GM18868 (cell line): ENCODE data around the gene PTPRN2.
"Not testable (repeated sequence)": the region's sequence is repeated elsewhere in the genome, so short reads cannot be mapped to it uniquely, and the experiment has no call there.

Experiments
- ATAC-seq: cut with Tn5 transposase; IDR thresholded peaks from one replicate; pipeline ENCODE4 v1.9.1; 2021; ENCODE audit warnings: mild to moderate bottlenecking, moderate library complexity; ENCODE audit not compliant: unreplicated experiment

PTPRN2 gene

DNA sequence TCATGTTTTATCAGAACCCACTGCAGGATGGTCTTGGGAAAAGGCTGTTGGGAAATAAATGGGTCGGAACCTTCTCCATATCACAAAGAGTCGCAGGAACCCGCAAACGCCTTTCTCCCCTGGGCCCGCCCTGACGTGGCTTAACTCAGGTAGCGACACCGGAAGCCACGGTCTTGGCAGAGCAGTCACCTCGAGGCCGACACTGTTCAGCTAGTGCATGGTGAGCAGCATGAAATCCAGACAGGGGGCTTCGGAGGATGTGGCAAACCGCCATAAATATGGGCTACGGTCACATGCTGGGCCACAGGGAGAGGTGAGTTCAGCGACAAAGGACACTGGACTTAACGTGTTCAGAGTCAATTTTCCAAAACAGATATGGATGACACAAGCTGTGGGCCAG lies 421.9 kb downstream of the PTPRN2 start:
- no peak for ATAC-seq

DNA sequence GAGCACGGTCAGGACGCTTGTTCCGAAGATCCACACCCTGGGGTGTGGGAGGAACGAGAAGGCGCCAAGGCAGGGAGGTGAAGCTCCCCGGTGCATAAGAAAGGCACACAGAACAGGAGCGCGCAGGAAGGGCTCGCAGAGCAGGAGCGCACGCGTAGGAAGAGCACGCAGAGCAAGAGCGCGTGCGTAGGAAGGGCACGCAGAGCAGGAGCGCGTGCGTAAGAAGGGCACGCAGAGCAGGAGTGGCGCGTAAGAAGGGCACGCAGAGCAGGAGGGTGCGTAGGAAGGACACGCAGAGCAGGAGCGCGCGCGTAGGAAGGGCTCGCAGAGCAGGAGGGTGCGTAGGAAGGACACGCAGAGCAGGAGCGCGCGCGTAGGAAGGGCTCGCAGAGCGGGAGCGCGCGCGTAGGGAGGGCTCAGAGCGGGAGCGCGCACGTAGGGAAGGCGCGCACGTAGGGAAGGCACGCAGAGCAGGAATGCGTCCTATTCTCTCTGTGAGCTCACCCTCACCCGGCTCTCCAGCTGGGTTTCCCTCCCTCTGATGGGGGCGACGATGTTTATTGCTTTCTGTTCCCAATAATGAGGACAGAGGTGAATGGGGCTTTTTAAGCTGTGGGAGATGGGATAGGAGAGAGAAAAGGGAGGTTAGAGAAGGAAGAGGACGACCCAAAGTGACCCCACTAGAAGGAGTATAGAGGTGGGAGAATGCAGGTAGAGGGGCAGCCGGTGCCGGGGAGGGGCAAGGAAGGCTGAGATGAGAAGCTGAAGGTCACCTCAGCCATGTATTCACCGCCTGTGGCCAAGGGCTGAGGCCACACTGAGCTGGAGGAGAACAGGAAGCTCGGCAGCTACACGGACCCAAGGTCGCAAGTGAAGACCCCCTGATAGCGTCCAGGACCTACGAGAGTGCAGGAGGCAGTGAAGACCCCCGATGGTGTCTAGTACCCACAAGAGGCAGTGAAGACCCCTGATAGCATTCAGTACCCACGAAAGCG lies 423.2 kb downstream of the PTPRN2 start:
- no peak for ATAC-seq

DNA sequence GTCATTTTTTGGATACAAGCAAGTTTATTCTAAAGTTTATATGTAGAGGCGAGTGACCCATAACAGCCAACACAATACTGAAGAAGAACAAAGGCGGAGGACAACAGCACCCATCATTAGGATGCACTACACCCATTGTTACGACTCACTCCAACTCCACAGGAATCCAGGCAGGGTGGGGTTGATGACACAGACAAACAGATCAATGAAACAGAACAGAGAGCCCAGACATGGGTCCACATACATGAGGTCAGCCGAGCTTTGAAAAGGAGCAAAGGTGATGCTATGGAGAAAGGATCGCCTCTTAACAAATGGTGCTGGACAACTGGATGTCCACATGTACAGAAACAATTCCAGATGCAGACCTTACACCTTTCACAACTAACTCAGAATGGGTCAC lies 426.4 kb downstream of the PTPRN2 start:
- no peak for ATAC-seq

DNA sequence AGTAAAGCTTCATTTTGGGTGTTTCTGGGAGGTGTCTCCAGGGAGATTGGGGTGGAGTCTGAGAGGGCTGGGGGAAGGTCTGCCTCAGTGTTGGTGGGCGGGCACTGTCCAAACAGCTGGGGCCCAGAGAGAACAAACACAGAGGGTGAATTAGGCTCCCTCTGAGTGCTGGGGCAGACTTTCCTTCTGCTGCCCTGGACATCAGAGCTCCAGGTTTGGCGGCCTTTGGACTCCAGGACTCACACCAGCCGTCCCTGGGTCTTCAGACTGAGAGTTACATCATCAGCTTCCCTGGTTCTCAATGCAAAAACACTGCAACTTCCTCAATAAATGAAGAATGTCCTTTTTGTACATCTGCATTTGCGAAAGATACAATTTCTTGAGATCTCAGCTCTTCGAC lies 427.4 kb downstream of the PTPRN2 start:
- ATAC-seq = no peak

DNA sequence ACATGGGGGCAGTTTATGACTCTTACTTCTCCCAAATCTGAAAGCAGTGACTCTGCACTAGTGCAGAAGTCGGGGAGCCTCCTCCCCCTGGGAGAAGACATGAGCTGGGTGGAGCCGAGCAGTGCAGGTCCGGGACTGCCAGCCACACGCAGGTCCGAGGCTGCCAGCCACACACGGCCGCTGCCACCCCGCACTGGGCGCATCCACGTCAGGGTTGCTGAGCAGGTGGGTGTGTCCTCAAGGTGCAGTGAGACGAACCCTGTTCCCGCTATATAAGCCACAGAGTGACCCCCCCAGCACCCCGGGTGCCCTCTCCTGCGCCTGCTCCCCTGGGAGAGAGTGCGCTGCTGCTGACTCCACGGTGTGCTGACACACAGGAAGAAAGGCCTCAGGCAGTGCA lies 430.2 kb downstream of the PTPRN2 start:
- no peak for ATAC-seq

DNA sequence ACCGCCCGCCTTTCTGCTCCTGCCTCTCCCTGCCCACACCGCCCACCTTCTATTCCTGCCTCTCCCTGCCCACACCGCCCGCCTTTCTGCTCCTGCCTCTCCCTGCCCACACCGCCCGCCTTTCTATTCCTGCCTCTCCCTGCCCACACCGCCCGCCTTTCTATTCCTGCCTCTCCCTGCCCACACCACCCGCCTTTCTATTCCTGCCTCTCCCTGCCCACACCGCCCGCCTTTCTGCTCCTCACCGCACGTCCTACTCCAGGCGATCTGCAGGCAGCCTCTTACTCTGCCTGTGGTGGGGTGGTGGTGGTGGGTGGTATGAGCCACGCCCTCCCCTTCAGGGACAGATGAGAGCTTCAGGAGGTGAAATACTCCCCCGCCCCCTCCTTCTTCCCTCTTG lies 436.4 kb downstream of the PTPRN2 start:
- ATAC-seq = not testable (repeated sequence)

DNA sequence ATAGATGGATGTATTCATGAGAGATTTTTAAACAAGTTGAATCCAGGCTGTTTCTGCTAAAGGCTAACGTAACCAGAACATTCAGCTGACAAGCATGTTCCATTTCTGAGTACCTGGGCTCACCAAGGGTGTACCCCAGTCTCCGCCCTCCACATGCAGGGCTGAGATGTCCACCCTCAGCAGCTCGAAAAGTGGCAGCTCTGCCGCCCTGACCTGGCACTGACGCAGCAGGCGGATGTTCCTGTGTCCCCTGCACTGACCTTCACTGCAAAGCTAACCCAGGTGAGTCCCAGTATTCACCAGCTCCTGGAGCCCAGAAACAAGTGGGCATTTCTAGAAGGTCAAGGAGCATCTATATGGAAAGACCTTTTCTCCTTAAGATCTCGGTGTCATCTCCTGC lies 437.4 kb downstream of the PTPRN2 start:
- ATAC-seq = no peak

DNA sequence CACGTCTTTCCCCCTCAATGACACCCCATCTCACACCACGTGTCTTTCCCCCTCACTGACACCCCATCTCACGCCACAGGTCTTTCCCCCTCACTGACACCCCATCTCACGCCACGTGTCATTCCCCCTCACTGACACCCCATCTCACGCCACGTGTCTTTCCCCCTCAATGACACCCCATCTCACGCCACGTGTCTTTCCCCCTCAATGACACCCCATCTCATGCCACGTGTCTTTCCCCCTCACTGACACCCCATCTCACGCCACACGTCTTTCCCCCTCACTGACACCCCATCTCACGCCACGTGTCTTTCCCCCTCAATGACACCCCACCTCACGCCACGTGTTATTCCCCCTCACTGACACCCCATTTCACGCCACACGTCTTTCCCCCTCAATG lies 440.2 kb downstream of the PTPRN2 start:
- not testable (repeated sequence) for ATAC-seq

DNA sequence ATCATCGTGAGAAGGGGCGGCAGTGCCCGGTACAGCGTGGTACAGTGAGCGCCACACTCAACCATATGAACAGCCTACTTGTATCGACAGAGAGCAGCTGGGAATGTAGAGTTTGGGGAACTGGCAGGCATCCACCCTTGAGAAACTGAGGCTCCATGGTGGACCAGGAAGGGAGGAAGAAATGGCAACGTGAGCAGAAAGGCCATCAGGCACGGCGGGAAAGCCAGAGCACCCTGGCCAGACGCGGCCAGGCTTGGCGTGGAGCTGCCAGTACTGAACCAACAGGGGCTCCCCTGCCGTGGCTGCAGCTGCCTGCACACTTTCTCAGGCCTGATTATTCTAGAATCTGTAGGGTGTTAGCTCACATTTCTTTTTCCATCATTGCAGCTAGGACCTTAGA lies 442.3 kb downstream of the PTPRN2 start:
- ATAC-seq = no peak

DNA sequence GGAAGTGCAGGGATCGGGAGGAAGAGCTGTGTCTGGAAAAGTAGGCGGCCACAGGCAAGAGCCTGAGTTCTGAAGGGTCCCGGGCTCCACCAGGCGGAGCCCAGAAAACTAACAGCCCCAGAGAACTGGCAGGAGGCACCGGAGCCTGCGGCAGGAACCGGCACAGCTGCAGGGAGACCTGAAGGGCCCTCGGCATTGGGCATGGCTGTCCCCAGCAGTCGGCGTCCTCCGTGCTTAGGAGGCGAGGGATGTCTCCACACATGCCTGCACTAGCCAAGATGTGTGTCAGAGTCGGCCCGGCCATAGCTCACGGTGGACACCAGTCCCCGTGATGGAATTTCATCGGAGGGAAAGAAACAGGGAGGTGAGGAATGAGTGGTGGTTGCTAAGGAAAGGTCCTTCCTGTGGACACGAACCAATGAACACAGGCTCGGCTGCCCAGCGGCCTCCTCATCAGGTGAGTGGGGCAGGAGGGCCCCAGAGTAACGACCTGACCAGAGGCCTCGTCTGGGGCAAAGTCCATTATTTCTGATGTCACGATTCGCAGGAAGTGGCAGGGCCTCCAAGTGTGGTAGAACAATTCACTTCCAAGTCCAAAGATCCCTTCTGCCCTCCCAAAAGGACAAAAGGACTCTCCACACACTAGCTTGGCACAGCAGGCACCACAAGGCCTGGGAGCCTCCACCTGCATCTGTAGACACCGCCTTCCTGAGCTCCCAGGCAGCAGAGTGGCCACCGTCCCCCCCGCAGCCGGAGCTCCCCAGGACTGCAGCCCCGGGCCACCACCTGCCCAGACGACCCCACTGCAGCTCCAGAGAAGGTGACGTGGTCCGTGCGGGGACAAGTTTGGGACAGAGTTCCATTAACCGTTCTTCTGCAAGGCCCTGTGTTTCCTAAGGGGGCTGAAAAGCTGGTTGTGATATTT lies 444.2 kb downstream of the PTPRN2 start:
- no peak for ATAC-seq

DNA sequence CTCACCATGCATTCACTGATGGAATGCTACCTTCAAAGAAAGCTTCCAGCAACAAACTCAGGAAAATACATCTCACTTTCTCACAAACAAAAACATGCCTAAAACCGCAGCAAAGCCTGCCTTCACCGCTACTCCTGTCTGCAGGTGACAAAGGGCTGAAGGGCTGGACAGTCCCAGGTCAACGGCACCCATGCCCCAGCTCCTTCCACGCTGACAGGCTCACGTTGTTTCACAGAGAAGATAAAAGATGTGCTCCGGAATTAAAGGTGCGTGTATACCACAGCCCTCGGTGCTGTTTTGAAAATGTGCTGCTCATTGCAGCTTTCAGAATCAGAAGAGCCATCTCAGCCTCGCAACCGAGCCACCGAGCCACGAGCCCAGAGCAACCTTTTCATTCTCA lies 445.0 kb downstream of the PTPRN2 start:
- no peak for ATAC-seq

DNA sequence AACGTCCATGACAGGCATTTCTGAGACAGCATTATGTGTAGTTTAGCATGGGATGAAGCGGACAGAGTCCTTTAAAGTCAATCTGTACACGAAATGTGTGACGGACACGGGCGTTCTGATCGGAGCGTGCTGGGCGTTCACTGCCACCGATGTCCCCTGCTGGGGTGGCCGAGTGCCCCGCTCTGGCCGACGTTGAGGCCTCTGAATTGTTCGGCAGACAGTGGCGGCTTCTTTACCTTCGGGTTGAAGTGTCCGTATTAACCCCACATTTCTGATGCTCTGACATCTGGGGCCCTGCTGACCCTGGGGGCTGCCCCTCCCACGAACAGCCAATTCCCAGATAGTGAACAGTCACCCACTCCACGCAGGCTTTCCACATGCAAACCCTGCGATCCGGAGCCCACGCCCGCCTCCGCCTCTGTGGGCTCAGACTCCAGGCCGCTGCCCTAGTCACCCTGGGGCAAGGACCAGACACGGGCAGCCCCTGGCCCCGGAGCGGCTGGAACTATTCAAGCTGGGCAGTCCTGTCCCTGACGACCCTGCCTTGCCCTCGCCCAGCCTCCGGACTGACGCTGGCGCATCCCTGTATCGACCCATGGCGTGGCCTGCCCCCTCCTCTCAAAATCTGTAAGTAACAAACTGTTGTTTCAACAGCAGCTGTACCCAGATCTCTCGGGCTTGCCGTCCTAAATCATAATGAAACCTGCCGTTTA lies 445.7 kb downstream of the PTPRN2 start:
- ATAC-seq = no peak

DNA sequence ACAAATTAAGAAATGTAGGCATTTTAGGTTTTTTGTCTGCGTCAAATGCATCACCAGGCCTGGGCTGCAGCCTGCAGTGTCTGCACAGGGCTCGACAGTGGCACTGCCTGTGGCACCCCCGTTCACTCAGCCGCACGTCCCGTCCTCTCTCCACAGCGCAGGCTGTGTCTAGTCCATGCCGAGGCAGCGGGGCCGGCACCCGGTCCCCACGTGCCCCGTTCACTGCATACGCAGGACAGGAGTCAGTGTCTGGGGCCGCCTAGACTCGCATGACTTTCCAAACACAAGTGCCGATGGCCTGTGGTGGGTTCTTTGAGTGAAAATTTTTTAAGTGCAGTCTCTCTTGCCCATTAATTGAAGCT lies 446.4 kb downstream of the PTPRN2 start:
- no peak for ATAC-seq

DNA sequence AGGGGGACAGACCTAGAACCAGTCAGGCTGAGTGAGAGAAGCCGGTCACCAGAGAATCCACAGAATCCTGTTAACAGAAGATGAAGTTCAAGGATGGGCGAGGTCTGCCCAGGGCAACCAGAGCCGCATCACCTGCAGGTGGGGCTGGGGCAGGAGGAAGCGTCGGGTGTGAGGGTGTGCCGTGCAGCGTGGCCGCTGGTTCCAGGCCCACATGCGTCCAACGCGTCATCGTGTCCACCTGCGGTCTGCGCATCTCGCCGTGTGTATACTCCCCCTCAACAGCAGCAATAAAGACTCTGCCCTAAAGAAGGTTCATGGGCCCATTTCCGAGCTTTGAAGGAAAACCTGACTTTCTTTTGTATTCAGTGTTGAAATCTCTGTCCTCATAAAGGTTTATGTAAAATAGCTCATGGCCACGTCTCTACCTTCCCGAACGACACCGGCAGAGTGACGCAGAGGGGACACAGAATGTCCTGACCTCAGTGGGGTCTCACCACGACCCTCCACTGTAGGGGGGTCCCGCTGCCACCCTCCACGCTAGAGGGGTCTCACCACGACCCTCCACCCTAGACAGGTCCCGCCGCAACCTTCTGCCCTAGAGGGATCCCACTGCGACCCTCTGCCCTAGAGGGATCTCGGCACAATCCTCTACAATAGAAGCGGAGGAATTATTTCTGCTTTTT lies 446.9 kb downstream of the PTPRN2 start:
- no peak for ATAC-seq

DNA sequence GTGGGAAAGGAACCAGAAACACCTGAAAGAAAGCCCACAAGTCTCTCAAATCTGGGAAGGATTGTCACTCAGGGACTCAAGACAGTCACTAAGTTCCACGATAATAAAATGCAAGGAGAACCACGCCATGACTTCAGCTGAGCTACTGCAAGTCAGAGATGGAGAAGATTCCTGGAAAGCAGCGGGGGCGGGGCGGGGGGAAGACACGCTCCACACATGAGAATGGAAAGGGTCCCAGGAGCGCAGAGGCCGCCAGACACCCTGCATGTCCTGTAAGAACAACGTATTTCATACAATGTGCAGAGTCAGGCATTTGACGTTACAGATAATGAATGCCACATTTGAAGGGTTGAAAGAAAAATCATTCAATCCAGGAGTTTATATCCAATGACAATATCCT lies 448.1 kb downstream of the PTPRN2 start:
- no peak for ATAC-seq

DNA sequence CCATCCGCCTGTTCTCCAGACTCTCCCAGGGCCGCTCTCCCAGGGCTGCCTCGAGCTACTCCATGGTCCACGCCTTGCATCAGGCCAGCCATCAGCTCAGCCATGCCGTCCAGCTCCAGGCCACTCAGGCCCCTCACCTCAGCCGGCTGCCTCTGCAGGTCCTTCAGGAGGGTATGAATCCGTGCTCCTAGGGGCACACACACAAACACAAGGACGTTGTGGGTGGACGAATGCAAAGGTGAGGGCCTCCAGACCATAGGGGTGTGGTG lies 449.4 kb downstream of the PTPRN2 start:
- no peak for ATAC-seq

DNA sequence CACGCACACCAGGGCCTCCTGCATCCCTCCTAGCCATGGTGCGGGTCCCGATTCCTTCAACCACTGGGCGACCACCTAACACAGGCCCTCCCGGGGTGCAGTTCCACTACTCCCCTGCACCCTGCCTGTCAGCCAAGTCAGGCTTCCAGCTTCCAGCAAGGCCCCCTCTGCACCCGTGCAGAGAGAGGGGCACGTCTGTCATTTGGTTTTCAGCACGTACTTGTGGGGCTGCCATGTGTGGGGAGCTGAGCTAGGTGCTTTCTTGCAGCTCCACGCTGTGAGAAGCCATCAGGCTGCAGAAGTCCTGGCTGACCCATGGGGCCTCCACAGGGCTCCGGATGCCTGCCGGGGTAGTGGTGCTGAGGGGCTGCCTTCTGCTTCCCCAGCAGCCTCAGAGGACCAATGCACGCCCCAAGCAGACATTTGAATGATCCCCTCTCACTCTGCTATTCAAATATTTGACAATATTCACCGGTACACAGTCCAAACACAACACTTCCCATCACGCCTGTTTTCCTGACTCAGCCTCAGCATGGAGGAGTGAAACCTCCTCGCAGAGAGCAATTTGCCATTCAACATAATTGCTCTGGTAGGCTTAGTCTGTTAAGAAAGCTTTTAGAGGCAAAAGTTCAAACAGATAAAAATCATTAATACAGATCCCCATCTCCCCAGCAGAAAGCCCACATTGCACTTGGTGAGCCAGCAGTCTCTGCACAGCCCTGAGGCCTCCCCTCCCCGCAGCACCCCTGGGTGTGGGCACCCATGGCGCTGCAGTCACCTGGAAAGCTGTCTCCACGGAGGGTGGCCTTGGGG lies 449.9 kb downstream of the PTPRN2 start:
- no peak for ATAC-seq

DNA sequence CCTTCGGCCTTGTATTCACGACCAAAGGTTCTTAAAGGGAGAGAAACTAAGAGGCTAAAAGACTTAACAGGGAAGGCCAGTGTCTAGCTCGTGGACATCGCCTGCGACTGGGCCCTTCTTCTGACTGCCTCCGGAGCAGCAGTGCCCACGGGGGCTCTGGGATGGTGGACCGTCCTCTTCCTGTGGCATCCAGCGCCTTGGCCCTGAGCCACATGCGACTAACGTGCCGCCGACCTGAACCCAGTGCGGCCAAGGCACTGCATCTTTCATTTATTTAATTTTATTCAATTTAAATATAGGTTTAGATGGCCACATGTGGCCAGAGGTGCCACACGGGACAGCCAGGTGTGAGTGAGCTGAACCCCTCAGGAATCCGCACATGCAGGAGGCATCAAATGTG lies 451.7 kb downstream of the PTPRN2 start:
- no peak for ATAC-seq

DNA sequence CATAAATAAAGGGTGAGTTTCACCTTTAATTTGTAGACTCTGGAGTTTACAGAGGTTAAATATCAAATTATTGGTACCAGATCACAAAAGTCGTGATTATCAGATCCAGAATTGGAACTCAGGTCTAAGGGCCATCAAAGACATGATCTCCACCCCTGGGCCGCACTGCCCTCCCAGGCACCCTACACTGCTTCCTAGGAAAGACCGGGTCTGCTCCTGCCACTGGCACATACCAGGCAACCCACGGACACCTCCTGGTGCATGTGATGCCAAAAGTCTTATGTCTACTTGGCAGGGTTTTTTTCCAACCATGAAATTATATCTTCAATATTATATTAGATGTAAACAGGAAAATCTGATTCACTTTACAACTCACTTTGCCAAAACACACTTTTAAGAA lies 452.8 kb downstream of the PTPRN2 start:
- ATAC-seq = no peak
